HG02798 (cell line): ENCODE measurements around the gene KCP.
A peak's percentile ranks its signal among the peaks of the same experiment; 100 is the strongest.

Experiments
- ATAC-seq: cut with Tn5 transposase; IDR thresholded peaks from one replicate; pipeline ENCODE4 v1.9.1; 2021; ENCODE audit warnings: mild to moderate bottlenecking; ENCODE audit not compliant: unreplicated experiment, poor library complexity

The KCP gene

DNA sequence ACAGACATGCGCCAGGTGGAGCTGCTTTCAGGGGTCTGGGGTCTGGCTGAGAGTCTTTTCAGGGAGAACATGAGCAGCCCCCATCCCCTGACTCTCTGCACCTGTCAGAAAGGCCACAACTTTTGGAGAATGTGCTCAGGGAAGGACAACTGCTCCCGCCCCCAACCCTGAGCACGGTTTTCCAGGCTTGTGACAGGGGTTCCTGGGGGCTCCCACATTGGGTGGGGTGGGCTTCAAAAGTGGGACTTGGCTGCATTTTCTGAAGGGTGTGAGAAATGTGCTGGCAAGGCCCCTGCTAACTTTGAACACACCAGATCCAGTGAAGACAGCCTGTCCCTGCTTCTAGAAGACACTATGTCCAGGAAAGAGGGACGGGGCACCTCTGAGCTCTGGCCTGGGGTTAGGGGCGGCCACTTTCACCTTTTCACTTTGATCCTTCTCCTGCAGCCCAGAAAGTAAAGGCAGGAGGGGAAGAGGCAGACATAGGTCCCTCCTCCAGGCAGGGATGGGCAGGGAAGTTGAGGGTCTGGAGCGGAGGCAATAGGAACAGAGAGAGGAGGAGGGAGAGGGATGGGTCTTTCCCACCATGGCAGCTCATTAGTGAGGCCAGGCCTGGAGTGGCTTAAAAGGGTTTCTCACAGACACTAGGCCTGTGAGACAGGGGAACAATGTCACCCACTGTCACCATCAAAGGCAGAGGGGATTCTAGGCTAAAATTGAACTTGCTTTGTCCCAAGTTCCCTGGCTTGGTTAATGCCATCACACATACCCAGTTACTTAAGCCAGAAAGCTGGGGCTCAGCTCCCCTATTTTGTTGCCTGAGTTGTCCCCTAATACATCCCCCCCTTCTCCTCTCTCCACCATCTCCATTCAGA lies 1.5 kb downstream of the KCP start:
- ATAC-seq, result no peak

DNA sequence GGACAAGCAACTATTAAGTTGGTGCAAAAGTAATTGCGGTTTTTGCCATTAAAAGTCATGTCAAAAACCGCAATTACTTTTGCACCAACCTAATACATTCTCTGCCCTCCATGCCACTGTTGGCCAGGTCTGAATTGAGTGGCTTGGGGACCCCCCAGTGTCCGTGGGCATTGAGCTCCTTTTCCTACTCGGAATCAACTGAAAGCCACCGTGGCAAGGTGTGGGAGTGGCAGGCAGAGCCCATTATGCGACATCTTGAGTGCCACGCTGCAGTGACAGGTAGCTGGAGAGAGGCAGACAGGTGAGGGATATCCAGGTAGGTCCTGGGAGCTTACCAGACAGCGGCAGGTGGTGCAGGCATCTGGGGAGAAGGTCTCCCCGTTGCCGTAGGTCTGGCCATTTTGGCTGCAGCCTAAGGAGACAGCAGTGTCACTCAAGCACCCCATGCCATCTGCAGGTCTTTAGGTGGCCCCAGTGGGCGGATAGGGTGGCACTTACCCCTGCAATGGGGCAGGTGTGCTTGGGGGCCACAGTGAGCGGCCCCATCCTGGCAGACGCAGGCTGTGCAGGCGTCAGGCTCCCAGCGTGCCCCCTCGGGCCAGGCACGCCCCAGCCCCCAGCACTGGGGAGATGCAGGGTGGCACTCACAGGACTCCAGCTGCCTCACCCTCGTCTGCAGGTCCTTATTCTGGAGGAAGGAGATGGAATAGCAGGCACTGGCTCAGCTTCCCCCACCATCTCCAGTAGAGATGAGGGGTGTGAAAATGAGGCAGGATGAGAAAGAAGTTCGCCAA lies 3.5 kb downstream of the KCP start:
- ATAC-seq, result no peak

DNA sequence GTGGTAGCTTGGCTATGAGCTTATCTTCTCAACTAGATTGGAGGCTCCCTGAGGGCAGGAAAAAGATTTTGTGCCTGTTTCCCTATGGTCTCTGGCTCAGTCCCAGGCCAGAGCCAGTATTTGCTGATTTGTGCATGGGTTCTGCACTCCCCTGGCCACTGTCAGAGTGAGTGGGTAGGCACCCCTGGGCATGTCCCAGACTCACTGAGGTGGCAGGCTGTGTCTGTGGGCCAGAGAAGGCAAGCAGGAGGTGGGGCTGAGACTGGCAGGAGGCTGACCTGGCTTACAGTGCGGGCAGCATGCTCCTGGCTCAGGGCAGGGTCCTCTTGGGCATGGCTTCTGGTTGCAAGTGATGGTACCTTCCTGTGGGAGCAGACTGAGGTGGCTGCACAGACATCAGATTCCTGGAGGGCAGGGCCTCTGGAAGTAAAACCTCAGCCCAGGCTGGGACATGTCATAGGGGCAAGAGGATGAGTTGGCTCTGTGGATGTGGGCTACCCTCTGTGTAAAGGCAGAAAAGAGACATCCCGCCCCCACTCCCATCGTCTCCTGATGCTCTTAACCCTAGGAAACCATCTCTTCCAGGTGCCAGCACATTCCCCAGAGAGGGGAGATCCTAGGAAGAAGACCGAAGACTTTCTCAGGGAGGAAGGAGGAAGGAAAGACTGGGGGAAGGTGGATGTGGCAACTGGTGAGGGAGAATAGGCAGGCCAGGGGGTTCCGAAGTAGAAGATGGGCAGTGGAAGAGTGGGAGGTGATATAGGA lies 4.3 kb downstream of the KCP start:
- no peak for ATAC-seq

DNA sequence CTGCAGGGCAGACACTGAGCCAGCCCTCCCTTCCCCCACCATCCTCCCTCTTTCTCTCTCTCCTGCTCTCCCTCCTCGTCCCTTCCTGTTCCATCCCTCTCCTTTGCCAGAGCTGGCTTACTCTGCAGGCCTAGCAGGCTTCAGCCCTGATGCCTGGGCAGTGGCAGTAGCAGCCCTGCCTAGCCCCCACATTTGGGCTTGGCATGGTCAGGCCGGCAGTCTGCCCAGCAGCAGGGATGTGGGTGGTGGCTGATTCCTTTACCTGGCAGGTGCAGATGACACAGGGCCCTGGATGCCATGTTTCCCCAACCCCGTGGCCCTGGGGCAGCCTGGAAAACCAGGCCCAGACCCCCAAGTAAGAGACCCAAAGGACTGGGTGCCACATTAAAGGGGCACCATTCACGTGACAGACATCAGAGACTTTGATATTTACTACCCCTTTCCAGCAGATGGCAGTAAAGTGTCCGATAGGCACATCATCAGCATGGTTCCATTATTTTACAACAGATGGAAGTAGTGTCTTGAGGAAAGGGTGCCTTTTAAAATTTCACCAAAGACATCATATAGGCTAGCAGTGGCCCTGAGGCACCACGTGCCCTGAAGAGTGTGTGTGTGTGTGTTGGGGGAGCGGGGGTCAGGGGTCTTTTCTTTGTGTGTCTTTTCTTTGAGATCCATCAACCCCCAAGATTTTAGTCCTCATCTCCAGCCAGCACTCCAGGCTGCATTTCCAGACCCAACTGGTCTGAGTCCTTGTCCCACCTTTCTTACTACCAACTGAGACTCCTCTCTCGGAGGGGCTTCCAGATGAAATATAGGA lies 5.9 kb downstream of the KCP start:
- peak; percentile 51 for ATAC-seq

DNA sequence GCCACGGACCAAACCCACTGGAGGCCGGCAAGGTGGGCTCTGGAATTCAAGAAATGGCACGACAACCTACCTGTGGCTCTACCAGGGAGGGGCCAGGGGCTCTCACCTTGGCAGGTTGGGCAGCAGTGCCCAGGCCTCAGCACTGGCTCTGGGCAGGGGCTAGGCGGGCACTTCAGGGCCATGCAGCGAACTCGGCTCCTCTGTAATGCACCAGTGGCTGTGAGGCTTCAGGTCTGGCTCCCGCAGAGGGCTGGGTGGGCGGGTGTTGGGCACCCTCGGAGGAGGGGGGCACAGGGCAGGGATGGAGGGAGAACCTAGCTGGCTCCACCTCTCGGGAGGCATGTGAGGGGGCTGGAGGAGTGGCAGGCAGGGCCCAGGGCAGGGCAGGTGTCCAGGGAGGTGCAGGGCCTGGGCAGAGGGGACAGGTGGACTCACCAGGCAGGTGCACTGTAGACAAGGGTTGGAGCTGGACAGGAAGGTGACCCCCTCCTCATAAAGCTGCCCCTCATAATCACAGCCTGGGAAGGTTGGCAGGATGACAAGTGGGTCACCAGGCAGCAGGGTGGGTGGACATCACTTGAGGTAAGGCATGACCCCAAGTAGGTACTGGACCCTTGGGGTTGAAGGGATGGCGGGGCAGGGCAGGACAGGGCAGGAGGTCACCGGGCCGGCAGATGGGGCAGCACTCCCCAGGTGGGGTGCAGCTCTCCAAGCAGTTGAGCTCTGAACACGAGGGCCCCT lies 6.7 kb downstream of the KCP start:
- ATAC-seq, result no peak

DNA sequence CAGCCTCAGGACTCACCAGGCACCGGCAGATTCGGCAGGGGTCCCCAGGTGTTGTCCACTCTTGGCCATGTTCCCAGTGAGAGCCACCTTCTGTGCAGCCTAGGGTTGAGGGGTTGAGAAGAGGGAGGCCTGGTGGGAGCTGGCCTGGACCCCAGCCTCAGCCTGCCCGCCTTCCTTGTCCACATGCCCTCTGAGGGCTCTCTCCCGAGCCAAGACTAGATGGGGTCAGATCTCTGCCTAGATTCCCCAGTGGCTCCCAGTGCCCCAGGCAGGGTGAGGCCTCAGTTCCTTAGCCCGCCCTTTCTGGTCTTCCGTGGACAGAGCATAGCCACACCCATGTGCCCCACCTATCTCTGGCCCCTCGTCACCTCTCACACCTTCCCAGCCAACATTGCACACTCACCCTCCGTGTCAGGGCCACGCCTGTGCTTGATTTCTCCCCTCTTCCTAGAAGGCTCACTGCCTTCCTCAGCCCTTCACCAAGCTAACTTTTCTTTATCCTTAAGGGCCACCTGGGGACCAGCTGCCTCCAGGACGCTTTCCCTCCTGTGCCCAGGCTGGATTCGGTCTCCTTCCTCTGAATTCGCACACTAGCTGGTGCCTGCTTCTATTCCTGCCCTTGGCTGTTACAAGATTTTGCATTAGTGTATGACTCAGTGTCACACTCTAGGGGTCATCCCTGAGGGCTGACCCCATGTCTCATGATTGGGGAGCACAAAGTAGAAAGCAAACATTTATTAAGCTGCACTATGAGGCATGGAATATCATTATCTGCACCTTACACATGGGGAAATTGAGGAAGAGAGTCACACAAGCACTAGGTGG lies 7.5 kb downstream of the KCP start:
- no peak for ATAC-seq

DNA sequence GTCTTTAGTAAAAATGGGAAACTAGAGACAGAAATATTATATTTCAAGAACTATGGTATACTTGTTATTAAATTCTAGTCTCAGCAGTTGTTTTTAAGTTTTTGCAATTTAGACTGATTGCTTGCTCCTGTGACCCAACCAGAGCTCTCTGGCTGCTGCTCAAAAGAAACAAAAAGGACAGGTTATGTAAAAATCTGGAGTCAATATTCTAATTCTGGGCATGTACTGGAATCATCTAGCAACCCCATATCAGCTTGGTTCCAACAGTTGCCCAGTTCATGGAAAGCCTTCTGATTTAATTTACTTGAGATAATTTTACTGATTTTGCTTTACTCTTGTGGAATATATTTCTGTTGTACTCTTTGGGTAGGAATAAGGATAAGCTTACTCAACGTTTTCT lies 10.3 kb downstream of the KCP start:
- ATAC-seq, result no peak

DNA sequence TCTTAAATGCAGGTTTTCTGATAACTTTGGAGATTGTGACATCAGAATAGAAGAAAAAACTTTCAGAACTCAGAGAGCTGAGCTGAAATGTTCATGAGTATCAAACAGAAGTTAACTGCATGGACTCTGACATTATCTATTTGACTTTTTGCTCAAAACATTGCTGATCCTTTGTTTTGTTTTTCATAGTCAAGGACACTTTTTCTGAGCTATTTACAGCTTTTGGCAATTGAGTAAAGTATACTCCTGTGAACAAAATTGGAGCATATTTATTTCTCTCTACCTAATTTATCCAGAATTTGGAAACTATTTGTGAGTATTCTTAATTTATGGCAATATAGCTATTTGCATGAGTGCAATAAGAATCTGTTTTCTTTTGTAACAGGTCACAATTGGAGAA lies 11.1 kb downstream of the KCP start:
- no peak for ATAC-seq

DNA sequence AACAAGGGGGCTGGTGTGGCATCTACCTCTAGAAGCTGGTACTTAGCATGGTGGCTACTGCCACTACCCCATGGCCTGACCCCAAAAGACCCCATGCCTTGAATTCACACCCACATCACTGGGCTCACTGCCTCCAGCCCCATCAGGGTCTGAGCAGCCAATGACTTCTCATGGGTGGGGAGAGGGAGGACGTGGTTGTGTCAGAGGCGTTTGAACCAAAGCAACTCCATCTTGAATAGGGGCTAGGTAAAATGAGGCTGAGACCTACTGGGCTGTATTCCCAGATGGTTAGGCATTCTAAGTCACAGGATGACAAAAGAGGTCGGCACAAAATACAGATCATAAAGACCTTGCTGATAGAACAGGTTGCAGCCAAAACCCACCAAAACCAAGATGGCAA lies 15.2 kb downstream of the KCP start:
- ATAC-seq, result no peak

DNA sequence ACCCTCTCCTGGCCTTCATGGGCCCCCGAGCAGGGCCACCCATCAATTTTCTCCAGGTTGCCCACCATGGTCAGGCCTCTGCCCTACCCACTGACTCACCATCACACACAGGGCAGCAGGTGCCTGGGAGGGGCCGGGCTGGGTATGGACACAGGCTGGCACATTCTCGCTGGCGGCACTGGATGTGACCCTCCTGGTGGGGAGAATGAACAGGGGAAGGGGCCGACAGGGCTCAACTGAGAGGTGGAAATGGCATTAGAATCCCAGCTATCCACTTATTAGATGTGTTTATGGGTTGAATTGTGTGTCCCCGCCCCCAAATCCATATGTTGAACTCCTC lies 16.4 kb downstream of the KCP start:
- no peak for ATAC-seq

DNA sequence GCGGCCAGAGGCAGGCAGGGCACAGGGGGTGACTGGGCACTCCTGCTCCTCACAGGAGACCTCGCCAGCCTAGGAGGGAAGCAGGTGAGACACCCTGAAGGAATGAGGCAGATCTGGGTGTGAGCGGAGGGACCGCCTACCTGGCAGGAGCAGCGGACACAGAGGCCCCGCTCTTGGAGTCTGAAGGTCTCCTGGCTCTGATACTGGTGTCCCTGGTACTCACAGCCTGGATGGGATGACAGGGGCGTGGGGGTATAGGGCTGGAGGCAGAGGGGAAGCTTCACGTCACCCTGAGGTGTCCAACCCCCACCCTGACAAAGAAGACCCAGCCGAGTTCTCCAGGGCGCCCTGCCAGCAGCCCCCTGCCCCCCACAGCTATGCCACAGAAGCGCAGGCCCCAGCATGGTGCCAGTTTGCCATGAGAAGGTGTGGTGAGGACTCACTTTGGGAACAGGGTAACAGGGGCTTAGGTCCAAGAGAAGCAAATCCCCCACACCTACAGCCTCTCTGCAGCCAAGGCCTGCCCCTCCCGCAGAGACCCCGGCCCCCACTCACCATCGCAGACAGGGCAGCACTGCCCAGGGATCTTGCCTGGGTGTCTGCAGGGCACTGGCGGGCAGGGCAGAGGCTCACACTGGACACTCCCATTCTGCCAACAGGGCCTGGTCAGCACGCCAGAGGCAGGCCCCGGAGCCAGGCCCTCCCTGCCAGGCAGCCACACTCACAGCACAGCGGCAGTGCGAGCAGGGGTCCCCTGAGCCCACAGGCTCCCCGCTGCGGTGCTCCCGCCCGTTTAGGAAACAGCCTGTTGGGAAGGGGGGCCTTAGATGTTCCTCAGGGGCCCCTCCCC lies 17.0 kb downstream of the KCP start:
- no peak for ATAC-seq

DNA sequence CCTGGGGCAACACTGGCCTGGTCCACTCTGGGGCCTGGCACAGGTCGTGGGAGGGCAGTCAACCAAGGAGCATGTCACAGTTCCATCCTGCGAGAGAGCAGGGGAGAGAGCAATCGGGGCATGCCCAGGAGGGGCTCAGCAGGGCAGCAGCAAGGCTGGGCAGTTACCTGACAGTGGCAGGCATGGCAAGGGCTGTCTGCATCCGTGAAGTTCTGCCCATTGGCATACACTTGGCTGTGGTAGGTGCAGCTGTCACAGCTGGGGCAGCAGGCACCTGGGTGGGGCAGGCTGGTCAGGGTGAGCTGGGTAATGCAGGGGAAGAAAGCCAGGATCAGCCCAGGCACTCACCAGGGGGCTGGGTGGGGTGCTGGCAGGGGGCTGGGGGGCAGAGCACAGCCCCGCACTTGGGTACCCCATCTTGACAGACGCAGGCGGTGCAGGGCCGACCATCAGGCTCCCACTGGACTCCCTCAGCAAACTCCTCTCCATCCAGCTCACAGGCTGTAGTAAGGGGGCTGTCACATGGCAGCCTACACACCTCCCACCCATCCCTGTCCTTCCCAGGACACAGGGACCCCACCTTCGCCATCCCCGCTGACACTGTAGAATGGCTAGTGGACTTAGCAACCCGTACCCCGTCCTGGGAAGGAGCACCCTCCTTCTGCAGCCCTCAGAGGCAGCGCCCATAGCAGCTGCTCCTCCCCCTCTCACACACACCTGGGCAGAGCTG lies 17.8 kb downstream of the KCP start:
- ATAC-seq, result no peak

DNA sequence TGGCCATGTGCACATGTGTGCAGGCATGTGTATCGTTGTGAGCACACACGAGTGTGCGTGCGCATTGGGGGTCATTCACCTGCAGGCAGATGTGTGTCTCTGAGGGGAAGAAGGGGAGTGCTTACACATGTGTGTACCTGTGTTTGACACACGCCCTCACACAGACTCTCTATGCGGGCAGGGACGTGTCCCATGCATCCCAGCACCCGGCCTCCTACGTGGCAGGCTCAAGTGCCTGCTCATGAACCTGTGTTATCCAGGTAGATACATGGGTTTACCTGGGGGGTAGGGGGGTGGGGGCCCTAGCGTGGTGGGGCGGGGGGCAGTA lies 18.6 kb downstream of the KCP start:
- no peak for ATAC-seq

DNA sequence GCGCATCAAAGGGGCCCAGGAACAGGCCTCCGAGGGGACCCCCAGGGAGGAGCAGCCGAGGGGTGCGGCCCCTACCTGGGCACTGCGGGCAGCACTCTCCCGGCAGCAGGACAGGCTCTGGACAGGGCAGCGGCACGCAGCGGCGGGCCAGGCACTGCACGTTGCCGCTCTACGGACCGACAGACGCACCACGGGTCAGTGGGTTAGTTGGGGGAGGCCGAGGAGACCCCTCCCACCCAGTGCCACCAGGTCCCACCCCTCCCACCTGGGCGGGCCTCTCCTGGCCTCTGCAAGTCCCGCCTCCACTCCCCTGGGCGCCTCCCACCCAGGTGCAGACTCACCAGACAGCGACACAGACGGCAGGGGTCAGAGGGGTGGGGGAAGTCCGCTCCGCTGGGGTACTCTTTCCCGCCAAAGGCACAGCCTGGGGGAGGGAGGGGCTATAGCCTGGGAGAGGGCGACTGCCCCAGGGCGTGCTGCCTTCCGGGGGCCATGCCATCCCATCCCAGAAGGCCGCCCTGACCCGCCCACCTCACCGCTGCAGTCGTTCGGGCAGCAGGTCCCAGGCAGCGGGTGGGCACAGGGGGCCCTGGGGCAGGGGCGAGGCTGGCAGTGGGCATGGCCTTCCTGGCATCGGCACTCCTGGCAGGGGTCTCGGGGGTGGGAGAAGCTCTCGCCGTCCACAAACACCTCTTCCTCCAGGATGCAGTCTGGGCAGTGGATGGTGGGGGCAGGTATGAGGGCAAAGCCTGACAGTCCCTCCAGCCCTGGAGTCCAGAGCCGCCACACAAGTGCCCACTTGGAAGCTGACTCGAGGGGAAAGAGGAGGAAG lies 19.2 kb downstream of the KCP start:
- ATAC-seq, result no peak

DNA sequence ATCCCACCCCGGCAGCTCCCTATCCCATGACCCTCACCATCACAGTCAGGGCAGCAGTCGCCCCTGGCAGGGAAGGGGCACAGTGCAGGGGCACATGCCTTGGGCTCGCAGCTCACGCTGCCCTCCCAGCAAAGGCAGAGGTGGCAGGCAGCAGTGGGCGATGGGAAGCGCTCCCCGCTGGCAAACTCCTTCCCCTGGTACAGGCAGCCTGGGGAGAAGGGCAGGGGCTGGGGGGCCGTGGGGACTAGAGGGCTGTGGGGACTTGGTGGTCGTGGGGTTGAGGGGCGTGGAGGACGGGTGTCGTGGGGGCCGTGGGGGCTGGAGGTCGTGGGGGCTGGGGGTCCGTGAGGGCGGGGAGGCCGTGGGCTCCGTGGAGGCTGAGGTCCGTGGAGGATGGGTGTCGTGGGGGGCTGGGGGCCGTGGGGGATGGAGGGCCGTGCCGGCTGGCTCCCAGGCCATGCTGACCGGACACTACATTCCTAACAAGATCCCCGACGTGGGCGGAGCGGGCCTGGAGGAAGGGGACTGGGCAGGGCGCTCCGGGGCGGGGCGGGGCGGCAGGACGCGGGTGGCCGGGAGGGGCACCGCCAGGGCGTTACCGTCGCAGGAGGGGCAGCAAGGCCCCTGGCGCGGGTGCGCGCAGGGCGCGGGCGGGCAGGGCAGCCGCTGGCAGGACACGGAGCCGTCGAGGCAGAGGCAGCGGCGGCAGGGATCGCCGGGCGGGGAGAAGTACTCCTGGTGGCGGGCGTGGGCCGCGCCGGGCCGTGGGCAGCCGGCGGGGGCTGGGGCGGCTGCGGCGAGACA lies 20.0 kb downstream of the KCP start:
- ATAC-seq, result no peak

DNA sequence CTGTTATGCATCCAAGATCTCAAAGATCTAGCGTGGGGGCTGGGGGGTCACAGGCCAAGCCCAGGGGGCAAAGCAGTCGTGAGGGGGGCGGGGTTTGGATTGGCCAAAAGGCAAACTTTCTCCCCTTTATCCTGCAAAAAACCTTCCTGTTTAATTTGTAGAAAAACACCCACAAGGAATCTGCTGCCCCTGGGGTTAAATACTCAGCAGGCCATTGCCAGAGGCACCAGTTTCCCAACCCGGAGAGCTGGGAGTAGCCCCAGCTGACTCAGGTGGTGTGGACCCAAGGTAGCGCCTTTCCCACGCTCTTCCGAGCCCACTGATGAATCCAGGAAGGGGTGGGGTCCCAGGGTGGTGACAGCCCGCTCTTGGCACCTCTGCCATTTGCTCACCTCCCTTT lies 21.4 kb downstream of the KCP start:
- ATAC-seq, result no peak
